DLD1 (cell line): Measurements from ENCODE around the gene XKR8.

Experiments used
- in situ Hi-C: cut with HindIII; loops from 2 replicates; pipeline ENCODE4 v1.10.0; 2017; ENCODE audit warnings: low sequenced_read_pairs

The XKR8 gene, protein sequence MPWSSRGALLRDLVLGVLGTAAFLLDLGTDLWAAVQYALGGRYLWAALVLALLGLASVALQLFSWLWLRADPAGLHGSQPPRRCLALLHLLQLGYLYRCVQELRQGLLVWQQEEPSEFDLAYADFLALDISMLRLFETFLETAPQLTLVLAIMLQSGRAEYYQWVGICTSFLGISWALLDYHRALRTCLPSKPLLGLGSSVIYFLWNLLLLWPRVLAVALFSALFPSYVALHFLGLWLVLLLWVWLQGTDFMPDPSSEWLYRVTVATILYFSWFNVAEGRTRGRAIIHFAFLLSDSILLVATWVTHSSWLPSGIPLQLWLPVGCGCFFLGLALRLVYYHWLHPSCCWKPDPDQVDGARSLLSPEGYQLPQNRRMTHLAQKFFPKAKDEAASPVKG

DNA sequence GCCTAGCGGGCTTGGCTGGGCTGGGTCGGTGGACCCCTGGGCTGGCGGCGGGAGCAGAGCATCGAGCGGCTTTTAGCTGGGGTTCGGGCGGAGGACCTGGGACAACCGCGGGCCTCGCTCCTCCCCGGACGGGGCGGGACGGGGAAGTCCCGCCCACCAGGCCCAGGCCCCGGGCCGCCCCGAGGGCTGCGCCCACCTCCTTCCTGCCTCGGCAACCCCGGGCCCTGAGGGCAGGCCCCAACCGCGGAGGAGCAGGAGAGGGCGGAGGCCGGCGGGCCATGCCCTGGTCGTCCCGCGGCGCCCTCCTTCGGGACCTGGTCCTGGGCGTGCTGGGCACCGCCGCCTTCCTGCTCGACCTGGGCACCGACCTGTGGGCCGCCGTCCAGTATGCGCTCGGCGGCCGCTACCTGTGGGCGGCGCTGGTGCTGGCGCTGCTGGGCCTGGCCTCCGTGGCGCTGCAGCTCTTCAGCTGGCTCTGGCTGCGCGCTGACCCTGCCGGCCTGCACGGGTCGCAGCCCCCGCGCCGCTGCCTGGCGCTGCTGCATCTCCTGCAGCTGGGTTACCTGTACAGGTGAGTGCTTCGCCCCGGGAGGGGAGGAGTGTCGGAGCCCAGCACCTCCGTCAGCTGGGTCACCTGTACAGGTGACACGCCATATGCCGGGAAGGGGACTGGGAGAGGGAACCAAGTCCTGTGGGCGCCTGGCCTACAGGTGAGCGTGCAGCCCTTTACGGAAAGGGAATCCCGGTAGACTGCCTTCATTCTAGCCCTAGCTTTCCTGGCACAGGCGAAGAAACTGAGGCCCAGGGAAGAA is at the start of gene XKR8:
Gene XKR8, plus strand, starts transcription at position 182 of the 812 bp plus-strand sequence. Its CDS starts 97 bp downstream, at position 279.
- in situ Hi-C loops: no loop called here

DNA sequence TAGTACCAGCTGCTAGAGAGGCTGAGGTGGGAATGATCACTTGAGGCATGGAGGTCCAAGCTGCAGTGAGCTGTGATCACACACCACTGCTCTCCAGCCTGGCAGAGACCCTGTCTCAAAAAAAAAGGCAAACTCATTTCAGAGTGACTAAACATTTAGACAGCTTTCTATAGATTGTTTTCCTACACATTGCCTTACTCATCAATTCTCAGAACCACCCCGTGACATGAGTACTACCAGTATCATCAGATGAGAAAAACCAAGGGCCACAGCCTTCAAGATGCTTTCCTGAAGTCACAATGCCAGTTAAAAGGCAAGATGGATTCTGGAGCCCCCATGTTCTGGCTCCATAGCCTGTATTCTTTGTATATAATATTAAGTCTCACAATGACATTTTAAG is 47.3 kb upstream of the XKR8 start:
- in situ Hi-C loops: no loop called here

DNA sequence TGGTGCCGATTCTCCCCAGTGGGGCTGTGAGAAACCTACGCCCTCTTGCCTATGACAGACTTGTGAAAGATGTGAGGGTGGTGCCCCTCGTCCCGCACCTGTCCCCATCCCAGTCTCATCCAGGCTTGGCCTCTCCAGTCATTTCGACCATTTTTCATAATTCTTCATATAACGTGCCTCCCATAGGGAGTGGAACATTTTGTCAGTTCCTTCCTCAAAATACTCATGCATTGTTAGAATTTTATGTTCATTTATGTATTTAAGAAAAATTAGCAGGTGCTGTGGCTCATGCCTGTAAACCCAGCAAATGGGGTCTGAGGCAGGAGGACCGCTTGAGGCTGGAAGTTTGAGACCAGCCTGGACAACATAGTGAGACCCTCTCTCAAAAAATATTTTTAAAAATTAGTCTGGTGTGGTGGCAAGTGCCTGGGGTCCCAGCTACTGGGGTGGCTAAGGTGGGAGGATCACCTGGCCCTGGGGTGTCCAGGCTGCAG is 44.6 kb upstream of the XKR8 start:
- in situ Hi-C loops: no loop called here

DNA sequence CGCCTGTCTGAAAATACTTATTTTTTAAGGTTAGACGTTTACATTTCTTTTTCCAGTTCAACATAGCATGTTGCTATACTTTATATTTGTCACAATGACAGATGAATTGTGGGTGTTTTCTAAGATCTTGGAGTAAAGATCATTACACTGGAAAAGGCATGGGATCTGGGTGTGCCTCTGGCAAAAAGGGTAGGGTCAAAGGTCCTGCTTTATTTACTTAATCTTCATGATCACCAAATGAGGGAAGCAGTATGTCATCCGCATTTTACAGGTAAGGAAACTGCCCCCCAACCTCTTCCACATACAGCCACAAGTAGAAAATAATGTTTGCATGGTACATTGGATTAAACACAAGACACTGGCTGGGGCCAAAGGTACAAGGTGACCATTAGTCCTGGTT is 37.5 kb upstream of the XKR8 start:
- in situ Hi-C loops: no loop called here

DNA sequence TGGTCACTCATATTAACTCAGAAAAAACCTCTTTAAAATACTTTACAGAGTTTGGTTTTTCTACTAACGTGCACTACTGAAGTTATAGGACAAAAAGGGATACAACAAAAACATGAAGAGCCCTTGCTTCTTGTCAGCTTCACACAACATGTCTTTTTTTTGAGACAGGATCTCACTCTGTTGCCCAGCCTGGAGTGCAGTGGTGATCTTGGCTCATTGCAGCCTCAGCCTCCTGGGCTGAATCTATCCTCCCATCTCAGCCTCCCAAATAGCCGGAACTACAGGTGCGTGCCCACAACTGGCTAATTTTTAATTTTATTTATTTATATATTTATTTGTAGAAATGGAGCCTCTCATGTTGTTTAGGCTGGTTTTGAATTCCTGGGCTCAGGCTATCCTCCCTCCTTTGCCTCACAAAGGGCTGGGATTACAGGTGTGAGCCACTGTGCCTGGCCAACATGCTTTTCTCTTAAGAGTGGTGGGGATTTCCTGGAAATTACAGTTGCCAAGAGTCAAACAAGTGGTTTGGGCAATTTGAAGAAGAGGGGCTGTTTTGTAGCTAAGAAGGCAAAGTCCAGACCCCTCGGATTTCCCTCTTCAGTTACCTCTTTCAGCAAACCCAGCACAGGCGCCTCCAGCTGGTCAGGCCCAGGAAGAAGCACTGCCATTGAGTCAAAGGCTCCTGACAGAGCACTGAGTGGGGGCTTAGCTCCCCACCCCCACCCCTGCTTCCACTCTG is 31.4 kb upstream of the XKR8 start:
- in situ Hi-C loops: no loop called here

DNA sequence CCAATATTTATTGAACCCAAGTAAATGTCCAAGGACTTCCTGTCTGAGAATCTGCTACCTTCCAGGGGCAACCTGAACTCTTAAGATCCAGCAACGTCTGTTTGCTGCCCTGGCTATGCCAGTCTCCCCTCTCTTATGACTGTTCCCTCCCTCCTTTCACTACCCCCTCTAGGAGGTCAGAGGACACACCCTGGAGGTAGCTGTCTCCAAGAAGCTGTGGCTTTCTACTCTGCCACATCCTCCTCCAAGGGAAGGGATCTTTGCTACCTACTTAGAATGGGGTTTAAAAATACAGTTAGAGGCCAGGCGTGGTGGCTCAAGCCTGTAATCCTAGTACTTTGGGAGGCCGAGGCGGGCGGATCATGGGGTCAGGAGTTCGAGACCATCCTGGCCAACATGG is 28.6 kb upstream of the XKR8 start:
- in situ Hi-C loops: no loop called here

DNA sequence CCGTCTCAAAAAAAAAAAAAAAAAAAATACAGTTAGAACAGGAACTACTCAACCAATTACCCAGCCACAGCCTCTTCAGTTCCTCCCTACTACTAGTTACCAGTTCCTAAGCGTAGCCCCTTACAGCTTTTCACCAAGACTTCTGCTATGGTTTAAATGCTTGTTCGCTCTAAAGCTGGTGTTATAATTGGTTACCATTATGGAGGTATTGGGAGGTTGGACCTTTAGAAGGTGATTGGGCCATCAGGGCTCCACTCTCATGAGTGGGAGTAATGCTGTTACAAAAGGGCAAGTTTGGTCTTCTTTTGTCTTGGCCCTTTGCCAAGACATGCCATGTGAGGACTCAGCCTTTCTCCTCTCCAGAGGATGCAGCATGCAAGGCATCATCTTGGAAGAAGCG is 28.0 kb upstream of the XKR8 start:
- in situ Hi-C loops: no loop called here

DNA sequence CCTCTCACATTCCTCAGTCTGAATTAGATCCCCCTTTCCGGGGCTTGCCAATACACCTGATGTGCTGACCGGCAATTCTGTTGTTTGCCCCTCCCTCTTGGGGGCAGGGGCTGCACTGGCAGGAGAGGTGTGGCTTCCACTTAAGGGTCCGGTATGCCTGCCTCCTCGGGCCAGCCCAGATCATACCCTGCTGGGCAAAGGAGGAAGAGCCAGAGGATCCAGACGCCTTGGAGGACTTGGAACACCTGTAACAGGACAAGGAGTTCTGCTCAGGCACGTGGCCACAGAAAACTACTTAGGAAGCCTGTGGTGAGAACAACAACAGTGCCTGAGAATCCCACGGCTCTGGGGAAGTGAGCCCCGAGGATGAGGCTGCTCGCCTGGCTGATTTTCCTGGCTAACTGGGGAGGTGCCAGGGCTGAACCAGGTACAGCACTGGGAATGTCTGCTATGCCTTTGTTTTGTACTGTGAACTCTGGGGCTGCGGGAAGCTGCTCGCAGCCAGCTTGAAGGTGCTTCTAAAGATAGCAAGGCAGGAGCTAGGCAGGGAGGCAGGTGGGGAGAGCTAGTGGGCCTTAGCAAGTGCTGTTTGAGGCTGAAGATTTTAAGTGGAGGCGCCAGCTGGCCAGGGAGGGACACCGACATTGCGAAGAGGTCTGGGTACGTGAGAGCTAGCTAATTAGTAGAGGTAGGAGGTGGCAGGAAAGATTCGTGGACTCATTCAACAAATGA is 24.8 kb upstream of the XKR8 start, which contains the start of gene SMPDL3B:
Gene SMPDL3B, plus strand, starts transcription at position 183 of the 732 bp plus-strand sequence. Its CDS starts 184 bp downstream, at position 367.
- in situ Hi-C loops: no loop called here

DNA sequence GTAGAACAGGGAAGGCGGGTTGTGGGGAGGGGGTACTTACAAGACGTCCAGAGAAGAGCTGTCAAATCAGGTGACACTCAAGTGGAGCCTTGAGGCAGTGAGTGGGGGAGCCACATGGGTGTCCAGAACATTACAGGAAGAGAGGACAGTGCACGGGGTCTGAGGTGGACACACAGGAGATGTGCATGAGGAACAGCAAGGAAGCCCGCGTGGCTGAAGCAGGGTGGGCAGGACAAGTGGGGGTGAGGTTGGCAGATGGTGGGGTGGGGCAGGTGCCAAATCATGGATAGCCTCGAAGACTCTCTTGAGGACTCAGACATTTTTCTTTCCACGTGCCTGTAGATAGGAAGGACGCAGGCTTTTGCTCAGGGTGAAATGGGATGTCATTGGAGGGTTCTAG is 24.1 kb upstream of the XKR8 start:
- in situ Hi-C loops: no loop called here

DNA sequence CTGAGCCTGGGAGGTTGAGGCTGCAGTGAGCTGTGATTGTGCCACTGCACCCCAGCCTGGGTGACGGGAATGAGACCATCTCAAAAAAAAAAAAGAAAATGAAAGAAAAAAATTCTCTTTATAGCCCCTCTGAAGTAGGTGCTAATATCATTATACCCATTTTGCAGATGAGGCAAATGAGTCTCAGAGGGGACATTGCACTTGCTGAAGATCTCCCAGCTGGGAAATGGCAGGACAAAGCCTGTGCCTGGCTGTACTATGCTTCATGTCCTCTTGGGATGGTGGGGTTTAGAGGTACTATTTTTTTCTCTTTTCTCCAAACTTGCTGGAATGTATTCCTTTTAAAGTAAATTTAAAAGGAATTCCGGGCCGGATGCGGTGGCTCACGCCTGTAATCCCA is 23.4 kb upstream of the XKR8 start:
- in situ Hi-C loops: no loop called here

DNA sequence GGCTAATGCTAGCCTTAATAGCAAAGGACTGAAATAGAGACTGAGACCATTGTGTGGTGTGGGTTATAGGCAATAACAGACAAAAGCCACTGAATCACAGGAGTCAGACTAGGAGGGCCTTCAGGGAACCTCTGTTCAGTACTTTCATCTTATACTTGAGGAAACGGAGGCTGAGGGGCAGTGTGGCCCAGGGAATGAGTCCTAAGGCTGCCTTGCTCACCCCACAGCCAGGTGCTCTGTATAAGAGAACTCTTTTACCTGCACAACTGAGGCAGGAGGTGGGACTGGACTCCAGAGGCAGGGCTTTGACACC is 22.3 kb upstream of the XKR8 start:
- in situ Hi-C loops: no loop called here

DNA sequence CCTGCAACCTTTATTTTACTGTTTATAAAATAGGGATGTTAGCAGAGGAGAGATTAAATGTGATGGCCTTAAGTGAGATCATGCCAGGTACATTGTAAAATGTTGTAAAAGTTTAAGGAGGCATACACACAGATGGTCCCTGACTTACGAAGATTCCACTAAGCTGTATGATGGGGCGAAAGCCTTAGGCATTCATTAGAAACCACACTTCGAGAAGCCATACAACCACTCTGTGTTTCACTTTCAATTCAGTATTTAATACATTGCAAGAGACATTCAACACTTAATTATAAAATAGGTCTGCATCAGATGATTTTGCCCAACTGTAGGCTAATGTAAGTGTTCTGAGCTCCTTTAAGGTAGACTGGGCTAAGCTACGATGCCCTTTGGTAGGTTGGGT is 21.3 kb upstream of the XKR8 start:
- in situ Hi-C loops: no loop called here

DNA sequence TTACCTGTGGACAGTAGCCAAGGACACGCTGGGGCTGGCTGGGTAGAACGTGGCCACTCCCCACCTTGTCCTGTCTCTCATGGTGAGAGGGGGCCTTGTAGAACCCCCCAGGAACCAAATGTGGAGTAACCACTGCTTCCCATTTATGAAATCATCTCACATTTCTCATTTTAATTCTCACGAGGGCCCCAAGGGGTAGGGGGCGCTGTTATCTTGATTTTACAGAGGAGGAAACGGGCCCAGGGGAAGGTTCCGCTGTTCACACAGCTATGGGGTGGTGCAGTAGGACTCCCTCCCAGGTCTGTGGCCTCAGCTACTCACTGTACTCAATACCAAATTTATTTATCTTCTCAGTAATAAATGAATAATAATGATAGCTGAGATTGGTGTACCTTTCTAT is 19.5 kb upstream of the XKR8 start:
- in situ Hi-C loops: no loop called here

DNA sequence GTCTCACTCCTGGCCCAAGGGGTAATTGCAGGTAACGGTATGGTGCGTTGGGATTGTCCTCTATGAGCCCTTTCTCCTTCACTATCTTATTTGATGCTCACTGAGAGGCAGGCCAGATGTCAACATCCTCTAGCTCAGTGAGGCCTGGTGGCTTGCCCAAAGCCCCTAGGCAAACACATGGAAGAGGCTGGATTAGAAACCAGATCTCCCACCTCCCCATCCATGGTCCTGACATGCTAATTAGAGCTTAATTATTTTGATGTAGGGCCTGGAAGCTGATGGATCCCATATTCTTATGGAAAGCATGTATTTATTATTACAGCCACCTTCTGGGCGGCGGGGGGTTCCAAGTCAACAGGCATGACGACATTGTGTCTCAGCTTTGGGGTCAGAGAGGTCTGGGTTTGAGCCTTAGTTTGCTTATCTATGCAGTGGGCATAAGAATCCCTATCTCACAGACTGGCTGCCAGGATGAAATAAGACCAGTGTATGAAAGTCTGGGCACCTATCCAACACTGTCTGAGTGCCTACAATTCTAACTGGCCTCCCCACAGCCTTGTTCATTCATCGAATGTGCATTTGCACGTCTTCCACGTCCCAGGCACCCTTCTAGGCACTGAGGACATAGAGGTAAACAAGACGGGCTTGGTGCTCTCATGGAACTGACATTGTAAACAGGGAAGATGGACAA is 18.8 kb upstream of the XKR8 start:
- in situ Hi-C loops: no loop called here

DNA sequence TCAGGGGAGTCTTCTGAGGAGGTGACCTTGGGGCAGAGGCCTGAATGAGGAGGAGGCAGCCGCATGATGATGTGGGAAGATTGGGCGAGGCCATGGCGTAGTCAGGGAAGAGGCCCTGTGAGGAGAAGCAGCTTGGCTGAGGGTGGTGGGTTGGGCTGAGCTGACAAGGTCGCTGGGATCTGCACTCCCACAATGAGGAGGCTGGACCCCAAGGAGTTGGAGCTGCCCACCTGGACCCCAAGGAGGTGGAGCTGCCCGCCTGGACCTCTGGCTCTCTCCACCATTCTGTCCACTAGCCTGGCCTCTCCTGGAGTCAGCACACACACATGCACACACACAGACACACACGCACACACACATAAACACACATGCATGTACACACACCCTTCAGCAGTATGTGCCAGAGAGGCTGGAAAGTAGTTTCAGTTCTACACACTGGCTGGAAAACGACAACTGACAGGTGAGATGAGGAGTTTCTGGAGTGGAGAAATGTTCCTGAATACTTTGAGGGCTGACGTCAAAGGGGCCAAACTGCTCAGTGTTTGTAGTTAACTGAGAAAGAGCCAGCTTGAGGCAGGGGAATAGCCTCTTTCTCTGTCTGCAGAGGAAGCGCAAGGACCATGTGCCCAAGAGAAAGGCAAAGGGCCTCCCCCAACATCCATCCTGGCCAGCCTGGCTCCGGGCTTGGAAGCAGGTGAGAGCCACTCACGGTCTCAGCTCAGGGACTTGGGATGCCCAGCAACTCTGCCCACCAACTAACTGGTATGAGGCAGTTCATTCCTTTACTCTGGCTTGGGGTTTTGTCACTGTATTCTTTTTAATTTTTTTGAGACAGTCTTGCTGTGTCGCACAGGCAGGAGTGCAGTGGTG is 17.9 kb upstream of the XKR8 start:
- in situ Hi-C loops: no loop called here

DNA sequence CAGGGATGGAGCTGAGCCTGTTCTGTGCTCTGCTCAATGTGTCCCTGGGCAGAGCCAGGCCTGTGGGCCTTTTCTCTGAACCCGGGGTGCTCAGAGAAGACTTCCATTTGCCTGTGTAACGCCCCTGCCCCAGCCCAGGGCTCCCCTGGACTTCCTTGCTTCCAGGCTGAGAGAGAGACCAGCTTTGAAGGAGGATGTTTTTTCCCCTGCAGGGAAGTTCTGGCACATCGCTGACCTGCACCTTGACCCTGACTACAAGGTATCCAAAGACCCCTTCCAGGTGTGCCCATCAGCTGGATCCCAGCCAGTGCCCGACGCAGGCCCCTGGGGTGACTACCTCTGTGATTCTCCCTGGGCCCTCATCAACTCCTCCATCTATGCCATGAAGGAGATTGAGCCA is 14.8 kb upstream of the XKR8 start:
- in situ Hi-C loops: no loop called here

DNA sequence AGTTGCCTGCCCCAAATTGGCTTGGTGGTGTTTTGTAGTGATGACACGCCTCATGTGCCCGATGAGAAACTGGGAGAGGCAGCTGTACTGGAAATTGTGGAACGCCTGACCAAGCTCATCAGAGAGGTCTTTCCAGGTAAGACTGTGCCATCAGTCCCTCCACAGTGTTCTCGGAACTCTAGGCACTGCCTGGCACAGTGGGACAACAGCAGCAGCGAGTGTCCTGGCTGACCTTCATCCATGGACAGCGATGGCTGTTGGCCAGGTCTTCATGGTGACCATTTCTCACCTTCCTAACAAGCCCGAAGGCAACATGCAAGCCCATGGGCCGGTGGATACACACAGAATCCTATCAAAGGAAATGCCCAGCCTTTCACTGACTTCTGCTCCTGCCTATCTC is 10.7 kb upstream of the XKR8 start:
- in situ Hi-C loops: no loop called here

DNA sequence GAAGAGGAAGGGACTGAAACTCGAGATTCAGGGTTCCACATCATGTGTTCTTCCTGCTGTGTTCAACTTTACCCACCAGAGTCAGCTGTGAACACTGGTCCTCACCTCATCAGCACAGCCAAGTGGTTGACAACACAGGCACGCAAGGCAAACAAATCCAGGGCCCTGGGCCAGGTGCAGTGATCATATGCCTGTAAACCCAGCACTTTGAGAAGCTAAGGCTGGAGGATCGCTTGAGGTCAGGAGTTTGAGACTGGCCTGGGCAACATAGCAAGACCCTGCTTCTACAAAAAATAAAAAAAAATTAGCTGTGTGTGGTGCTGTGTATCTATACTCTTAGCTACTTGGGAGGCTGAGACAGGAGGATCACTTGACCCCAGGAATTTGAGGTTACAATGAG is 8.4 kb upstream of the XKR8 start:
- in situ Hi-C loops: no loop called here

DNA sequence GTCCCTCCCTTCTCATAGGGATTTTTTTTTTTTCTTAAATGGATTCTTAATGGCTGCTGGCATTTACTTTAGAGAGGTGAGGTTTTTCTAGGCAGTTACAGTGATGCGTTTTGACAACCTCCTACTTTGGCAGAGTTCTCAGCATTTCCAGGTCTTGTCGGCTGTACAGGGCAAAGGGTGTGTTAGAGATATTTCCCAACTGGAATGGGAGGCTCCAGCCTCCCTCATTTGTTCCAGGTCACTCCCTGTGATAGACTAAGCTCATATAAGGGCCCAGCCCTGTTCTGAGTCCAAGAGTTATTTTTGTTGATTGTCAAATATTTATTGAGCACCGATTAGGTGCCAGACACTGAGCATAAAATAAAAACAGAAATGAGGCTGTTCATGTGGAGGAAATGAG is 7.6 kb upstream of the XKR8 start:
- in situ Hi-C loops: no loop called here
